K562 treated with DMSO at 1 percent for 24 hours (cell line): ENCODE results near the gene OR5AS1. TPM values are rescaled to one million over a fixed set of nuclear protein-coding genes. Genes with fewer than 3 reads are reported as not detected.

Experiments used
- total RNA-seq: library from RNA; unstranded; fragments of 300-600 nt; gene quantifications from 2 replicates; pipeline ENCODE4 v1.2.3, GENCODE V29; 2022; ENCODE audit warnings: low read depth; ENCODE audit not compliant: insufficient read depth

Gene OR5AS1
- not detected in 2 replicates for total RNA-seq

GRCh38 chr11:56027354-56027753 is at the start of gene OR5AS1:
Gene OR5AS1 (plus strand): TSS chr11:56027654. CDS start chr11:56030419, 2,765 bp downstream.

GRCh38 chr11:55994525-55994924 is 32.9 kb upstream of the OR5AS1 start, which contains the start of gene OR5F1:
Gene OR5F1 (minus strand): TSS chr11:55994625. CDS start chr11:55994625, 0 bp downstream.

Other genes starting within 250 kb of the OR5AS1 start
- not detected in 2 replicates for gene OR5D14, start 232.1 kb upstream of the OR5AS1 start, total RNA-seq
- not detected in 2 replicates for gene OR5L1, start 216.3 kb upstream of the OR5AS1 start, total RNA-seq
- not detected in 2 replicates for gene OR5D18, start 208.0 kb upstream of the OR5AS1 start, total RNA-seq
- not detected in 2 replicates for gene OR5L2, start 200.4 kb upstream of the OR5AS1 start, total RNA-seq
- not detected in 2 replicates for gene OR5D16, start 188.9 kb upstream of the OR5AS1 start, total RNA-seq
- not detected in 2 replicates for gene TRIM51, start 144.4 kb upstream of the OR5AS1 start, total RNA-seq
- gene OR5W2, start 113.1 kb upstream of the OR5AS1 start, total RNA-seq = not detected in 2 replicates
- not detected in 2 replicates for gene OR5I1, start 91.3 kb upstream of the OR5AS1 start, total RNA-seq
- gene OR10AG1, start 57.7 kb upstream of the OR5AS1 start, total RNA-seq = not detected in 2 replicates
- not detected in 2 replicates for gene OR5F1, start 33.0 kb upstream of the OR5AS1 start, total RNA-seq
- not detected in 2 replicates for gene OR8I2, start 65.7 kb downstream of the OR5AS1 start, total RNA-seq
- gene OR8H2, start 76.0 kb downstream of the OR5AS1 start, total RNA-seq = not detected in 2 replicates
- gene OR8H3, start 94.7 kb downstream of the OR5AS1 start, total RNA-seq = not detected in 2 replicates
- not detected in 2 replicates for gene OR8J3, start 112.5 kb downstream of the OR5AS1 start, total RNA-seq
- not detected in 2 replicates for gene OR8K5, start 132.7 kb downstream of the OR5AS1 start, total RNA-seq
- not detected in 2 replicates for gene OR5J2, start 149.0 kb downstream of the OR5AS1 start, total RNA-seq
- gene OR5T2, start 206.6 kb downstream of the OR5AS1 start, total RNA-seq = not detected in 2 replicates
- gene OR5T3, start 224.6 kb downstream of the OR5AS1 start, total RNA-seq = not detected in 2 replicates
- gene OR5T1, start 246.5 kb downstream of the OR5AS1 start, total RNA-seq = not detected in 2 replicates